Measurements from ENCODE around the gene PPP6R3. TPM values are rescaled to one million over a fixed set of nuclear protein-coding genes. Genes with fewer than 3 reads are reported as not detected.
"Not testable (repeated sequence)": the region's sequence is repeated elsewhere in the genome, so short reads cannot be mapped to it uniquely, and the experiment has no call there.

The PPP6R3 gene
- total RNA-seq, 1 donor from 2014 or later: 224 TPM

- no peak for DNase-seq (ENCODE audit: low spot score)
Observed at GRCh38 chr11:68524681-68525080, 64.1 kb downstream of the PPP6R3 start.

- DNase-seq (ENCODE audit: low spot score): no peak
Observed at GRCh38 chr11:68525336-68525735, 64.8 kb downstream of the PPP6R3 start.

- no peak for DNase-seq (ENCODE audit: low spot score)
Observed at GRCh38 chr11:68525930-68526329, 65.4 kb downstream of the PPP6R3 start.

- DNase-seq (ENCODE audit: low spot score): no peak
Observed at GRCh38 chr11:68527585-68527984, 67.0 kb downstream of the PPP6R3 start.

GRCh38 chr11:68528630-68529029 lies 68.1 kb downstream of the PPP6R3 start:
- no peak for DNase-seq (ENCODE audit: low spot score)

GRCh38 chr11:68531129-68531693 lies 70.7 kb downstream of the PPP6R3 start:
- DNase-seq (ENCODE audit: low spot score): no peak

- DNase-seq (ENCODE audit: low spot score): no peak
Observed at GRCh38 chr11:68532727-68533369, 72.3 kb downstream of the PPP6R3 start.

- DNase-seq (ENCODE audit: low spot score): no peak
Observed at GRCh38 chr11:68533945-68534344, 73.4 kb downstream of the PPP6R3 start.

GRCh38 chr11:68535098-68535497 lies 74.5 kb downstream of the PPP6R3 start:
- DNase-seq (ENCODE audit: low spot score): no peak

- DNase-seq (ENCODE audit: low spot score): no peak
Observed at GRCh38 chr11:68536706-68537105, 76.2 kb downstream of the PPP6R3 start.

- DNase-seq (ENCODE audit: low spot score): no peak
Observed at GRCh38 chr11:68538025-68538424, 77.5 kb downstream of the PPP6R3 start.

- DNase-seq (ENCODE audit: low spot score): no peak
Observed at GRCh38 chr11:68539395-68539794, 78.8 kb downstream of the PPP6R3 start.

GRCh38 chr11:68540504-68540903 lies 80.0 kb downstream of the PPP6R3 start:
- DNase-seq (ENCODE audit: low spot score): not testable (repeated sequence)

- DNase-seq (ENCODE audit: low spot score): no peak
Observed at GRCh38 chr11:68541116-68541515, 80.6 kb downstream of the PPP6R3 start.

GRCh38 chr11:68541991-68542390 lies 81.4 kb downstream of the PPP6R3 start:
- DNase-seq (ENCODE audit: low spot score): no peak

GRCh38 chr11:68542617-68543016 lies 82.1 kb downstream of the PPP6R3 start:
- DNase-seq (ENCODE audit: low spot score): peak; percentile 87

GRCh38 chr11:68543594-68543993 lies 83.0 kb downstream of the PPP6R3 start:
- DNase-seq (ENCODE audit: low spot score): no peak

- no peak for DNase-seq (ENCODE audit: low spot score)
Observed at GRCh38 chr11:68545347-68545746, 84.8 kb downstream of the PPP6R3 start.

- no peak for DNase-seq (ENCODE audit: low spot score)
Observed at GRCh38 chr11:68545796-68546195, 85.2 kb downstream of the PPP6R3 start.

GRCh38 chr11:68546555-68546954 lies 86.0 kb downstream of the PPP6R3 start:
- no peak for DNase-seq (ENCODE audit: low spot score)

- DNase-seq (ENCODE audit: low spot score): no peak
Observed at GRCh38 chr11:68549789-68550484, 89.4 kb downstream of the PPP6R3 start.

GRCh38 chr11:68550485-68550817 lies 89.9 kb downstream of the PPP6R3 start:
- peak; percentile 17 for DNase-seq (ENCODE audit: low spot score)

GRCh38 chr11:68551223-68551622 lies 90.7 kb downstream of the PPP6R3 start:
- no peak for DNase-seq (ENCODE audit: low spot score)
